Nephron progenitor cell (in vitro differentiated cells): ENCODE results near the gene SEMA6B.
A peak's percentile ranks its signal among the peaks of the same experiment; 100 is the strongest.

Experiments used
- DNase-seq: peaks from one replicate; pipeline ENCODE4 v3.0.0; 2021
- H3K27ac Mint-ChIP-seq: 2 replicates; pipeline ENCODE4 v1.8.0; 2021; ENCODE audit warnings: mild to moderate bottlenecking, moderate library complexity, mixed read lengths
- H3K27me3 Mint-ChIP-seq: 2 replicates; pipeline ENCODE4 v1.8.0; 2021; ENCODE audit warnings: mild to moderate bottlenecking, low read depth, mixed read lengths; ENCODE audit not compliant: poor library complexity
- H3K36me3 Mint-ChIP-seq: 2 replicates; pipeline ENCODE4 v1.8.0; 2021; ENCODE audit warnings: low read depth, mixed read lengths
- H3K4me1 Mint-ChIP-seq: 2 replicates; pipeline ENCODE4 v1.8.0; 2021; ENCODE audit warnings: mixed read lengths
- H3K4me3 Mint-ChIP-seq: 2 replicates; pipeline ENCODE4 v1.8.0; 2021; ENCODE audit warnings: mild to moderate bottlenecking, moderate library complexity, mixed read lengths
- H3K9me3 Mint-ChIP-seq: 2 replicates; pipeline ENCODE4 v1.8.0; 2021; ENCODE audit warnings: mild to moderate bottlenecking, moderate library complexity, mixed read lengths
- CTCF ChIP-seq: fragments of 200-600 bp; sonication (generic); IDR thresholded peaks from 2 replicates; pipeline ENCODE4 v1.5.0; 2021; ENCODE audit warnings: antibody characterized with exemption

SEMA6B gene

GRCh38 chr19:4539693-4540581 lies 19.5 kb downstream of the SEMA6B start, which contains the start of gene LRG1:
TSS of gene LRG1 (minus strand) at chr19:4540036. CDS start at chr19:4540013, 23 bp downstream.
- TF ChIP-seq CTCF: no peak
- Mint-ChIP-seq H3K36me3 (no peaks in the 10 kb centered on the region), H3K27me3 (peaks cover 19% of the 10 kb centered on the region), H3K27ac (peak within 1 kb of the TSS; percentile 31), H3K4me1 (peaks cover 31% of the 10 kb centered on the region), H3K4me3 (no peak within 1 kb of the TSS), H3K9me3 (peaks cover 8% of the 10 kb centered on the region)
- DNase-seq: no peak

DNA sequence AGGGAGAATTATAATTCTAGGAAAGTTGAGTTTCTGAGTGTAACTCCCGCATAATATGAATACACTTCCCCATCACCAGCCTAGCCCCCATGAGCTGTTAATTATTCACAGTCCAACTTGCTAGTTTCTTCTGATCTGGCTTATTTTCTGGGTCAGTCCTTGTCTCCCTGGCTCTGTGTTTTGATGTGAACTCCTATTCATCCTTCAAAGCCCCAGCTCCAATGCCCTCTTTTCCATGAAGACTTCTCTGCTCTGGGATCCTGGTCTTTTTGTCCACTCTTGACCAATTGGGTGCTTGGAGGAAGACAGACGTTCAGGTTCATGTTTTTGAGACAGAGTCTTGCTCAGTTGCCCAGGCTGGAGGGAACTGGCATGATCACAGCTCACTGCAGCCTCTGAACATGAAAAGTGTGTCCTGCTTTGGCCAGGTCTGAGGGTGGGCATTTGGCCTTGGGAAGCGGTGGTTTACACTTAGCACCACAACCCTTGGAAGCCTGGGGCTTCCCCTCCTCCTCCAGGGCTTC lies 20.3 kb downstream of the SEMA6B start:
- peaks cover 8% of the 10 kb centered on the region for H3K9me3 Mint-ChIP-seq
- H3K36me3 Mint-ChIP-seq: no peaks in the 10 kb centered on the region
- no peak for TF ChIP-seq CTCF
- H3K27me3 Mint-ChIP-seq: peaks cover 24% of the 10 kb centered on the region
- H3K4me3 Mint-ChIP-seq: no peak overlapping the region
- no peak for DNase-seq
- H3K4me1 Mint-ChIP-seq: peaks cover 31% of the 10 kb centered on the region
- H3K27ac Mint-ChIP-seq: no peak overlapping the region

- H3K4me1 Mint-ChIP-seq: peaks cover 31% of the 10 kb centered on the region
- no peak for TF ChIP-seq CTCF
- no peak overlapping the region for H3K4me3 Mint-ChIP-seq
- peaks cover 30% of the 10 kb centered on the region for H3K27me3 Mint-ChIP-seq
- no peak for DNase-seq
- no peak overlapping the region for H3K27ac Mint-ChIP-seq
- no peaks in the 10 kb centered on the region for H3K36me3 Mint-ChIP-seq
- H3K9me3 Mint-ChIP-seq: peaks cover 8% of the 10 kb centered on the region
Observed at GRCh38 chr19:4538601-4538954, 20.9 kb downstream of the SEMA6B start.

GRCh38 chr19:4537953-4538600 lies 21.4 kb downstream of the SEMA6B start:
- no peaks in the 10 kb centered on the region for H3K36me3 Mint-ChIP-seq
- peak overlapping the region; percentile 25 for H3K27ac Mint-ChIP-seq
- DNase-seq: no peak
- no peak overlapping the region for H3K4me3 Mint-ChIP-seq
- no peak for TF ChIP-seq CTCF
- peaks cover 31% of the 10 kb centered on the region for H3K4me1 Mint-ChIP-seq
- peaks cover 35% of the 10 kb centered on the region for H3K27me3 Mint-ChIP-seq
- H3K9me3 Mint-ChIP-seq: peaks cover 8% of the 10 kb centered on the region

GRCh38 chr19:4536798-4537197 lies 22.7 kb downstream of the SEMA6B start:
- peaks cover 8% of the 10 kb centered on the region for H3K9me3 Mint-ChIP-seq
- H3K4me1 Mint-ChIP-seq: peaks cover 31% of the 10 kb centered on the region
- peak overlapping the region; percentile 22 for H3K27ac Mint-ChIP-seq
- H3K27me3 Mint-ChIP-seq: peaks cover 35% of the 10 kb centered on the region
- TF ChIP-seq CTCF: no peak
- peak overlapping the region; percentile 32 for H3K4me3 Mint-ChIP-seq
- no peak for DNase-seq
- no peaks in the 10 kb centered on the region for H3K36me3 Mint-ChIP-seq
